MCF 10A (cell line): ENCODE results near the gene SCN4B. TPM values are rescaled to one million over a fixed set of nuclear protein-coding genes. Genes with fewer than 3 reads are reported as not detected.

Experiments used
- BruUV-seq: library from RNA; stranded (reverse); fragments of 400-500 nt; replicated peaks from 2 replicates; lab custom pipeline; 2021; lab: Mats Ljungman, UMichigan
- CTCF ChIA-PET: fragments of 300-600 bp; sonication (Branson Sonifier 250); formaldehyde crosslinking; extraction: SDS; loops from one replicate; lab custom pipeline; 2021; ENCODE audit warnings: antibody characterized with exemption, inconsistent platforms; lab: Yijun Ruan, JAX
- POLR2A ChIA-PET: fragments of 300-600, 350-650 bp; sonication (Branson Sonifier 250); formaldehyde crosslinking; extraction: SDS; loops from one replicate; lab custom pipeline; 2020; ENCODE audit warnings: antibody characterized with exemption, inconsistent platforms; lab: Yijun Ruan, JAX
- DNase-seq: peaks from one replicate; pipeline ENCODE4 v3.0.0-alpha.2; 2018; ENCODE audit not compliant: unreplicated experiment
- H3K27ac Mint-ChIP-seq: one replicate; pipeline ENCODE4 v1.8.0; 2022; ENCODE audit warnings: mild to moderate bottlenecking, low read depth, mixed read lengths; ENCODE audit not compliant: unreplicated experiment
- H3K27me3 Mint-ChIP-seq: one replicate; pipeline ENCODE4 v1.8.0; 2022; ENCODE audit warnings: mixed read lengths; ENCODE audit not compliant: insufficient read depth, unreplicated experiment
- H3K36me3 Mint-ChIP-seq: one replicate; pipeline ENCODE4 v1.8.0; 2022; ENCODE audit warnings: mild to moderate bottlenecking, moderate library complexity, mixed read lengths; ENCODE audit not compliant: insufficient read depth, unreplicated experiment
- H3K4me1 Mint-ChIP-seq: one replicate; pipeline ENCODE4 v1.8.0; 2022; ENCODE audit warnings: mixed read lengths; ENCODE audit not compliant: insufficient read depth, unreplicated experiment
- H3K4me3 Mint-ChIP-seq: one replicate; pipeline ENCODE4 v1.8.0; 2022; ENCODE audit warnings: mild to moderate bottlenecking, moderate library complexity, mixed read lengths; ENCODE audit not compliant: unreplicated experiment
- H3K9me3 Mint-ChIP-seq: one replicate; pipeline ENCODE4 v1.8.0; 2022; ENCODE audit warnings: mixed read lengths; ENCODE audit not compliant: unreplicated experiment
- intact Hi-C: fragments of 100-400 bp; cut with micrococcal nuclease; formaldehyde crosslinking; loops from 2 replicates; pipeline ENCODE4 v1.14.1; 2022
- total RNA-seq: library from RNA; stranded (reverse); gene quantifications from 2 replicates; pipeline ENCODE4 v1.2.3, GENCODE V29; 2022
- TF ChIP-seq, protein P1 (sequence below): fragments of 200-600 bp; IDR thresholded peaks from one replicate; pipeline ENCODE4 v1.8.0; 2022; ENCODE audit warnings: antibody characterized with exemption, mild to moderate bottlenecking; ENCODE audit not compliant: unreplicated experiment

Gene SCN4B
- total RNA-seq, 1 experiment from 2014 or later = not detected

GRCh38 chr11:118142081-118142480 lies 10.5 kb downstream of the SCN4B start:
- peaks cover 15% of the 10 kb centered on the region for H3K4me1 Mint-ChIP-seq
- TF ChIP-seq, protein P1, sequence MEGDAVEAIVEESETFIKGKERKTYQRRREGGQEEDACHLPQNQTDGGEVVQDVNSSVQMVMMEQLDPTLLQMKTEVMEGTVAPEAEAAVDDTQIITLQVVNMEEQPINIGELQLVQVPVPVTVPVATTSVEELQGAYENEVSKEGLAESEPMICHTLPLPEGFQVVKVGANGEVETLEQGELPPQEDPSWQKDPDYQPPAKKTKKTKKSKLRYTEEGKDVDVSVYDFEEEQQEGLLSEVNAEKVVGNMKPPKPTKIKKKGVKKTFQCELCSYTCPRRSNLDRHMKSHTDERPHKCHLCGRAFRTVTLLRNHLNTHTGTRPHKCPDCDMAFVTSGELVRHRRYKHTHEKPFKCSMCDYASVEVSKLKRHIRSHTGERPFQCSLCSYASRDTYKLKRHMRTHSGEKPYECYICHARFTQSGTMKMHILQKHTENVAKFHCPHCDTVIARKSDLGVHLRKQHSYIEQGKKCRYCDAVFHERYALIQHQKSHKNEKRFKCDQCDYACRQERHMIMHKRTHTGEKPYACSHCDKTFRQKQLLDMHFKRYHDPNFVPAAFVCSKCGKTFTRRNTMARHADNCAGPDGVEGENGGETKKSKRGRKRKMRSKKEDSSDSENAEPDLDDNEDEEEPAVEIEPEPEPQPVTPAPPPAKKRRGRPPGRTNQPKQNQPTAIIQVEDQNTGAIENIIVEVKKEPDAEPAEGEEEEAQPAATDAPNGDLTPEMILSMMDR = no peak
- peak; percentile 92 for DNase-seq
- H3K4me3 Mint-ChIP-seq = no peak overlapping the region
- no peaks in the 10 kb centered on the region for H3K9me3 Mint-ChIP-seq
- H3K27me3 Mint-ChIP-seq = peaks cover 49% of the 10 kb centered on the region
- CTCF ChIA-PET = interaction anchor here (0.7 to 4.5 kb wide), 5 partner anchors 22 to 335 kb away, joined by 3 to 66 read pairs (median 4); no protein-coding TSS in a partner anchor
- no peak overlapping the region for H3K27ac Mint-ChIP-seq
- BruUV-seq = no TSS peak
- POLR2A ChIA-PET = no interaction called here
- intact Hi-C loops = loop anchor here (5.0 kb wide), 1 partner anchor 345 kb away; no protein-coding TSS in a partner anchor
- H3K36me3 Mint-ChIP-seq = no peaks in the 10 kb centered on the region

DNA sequence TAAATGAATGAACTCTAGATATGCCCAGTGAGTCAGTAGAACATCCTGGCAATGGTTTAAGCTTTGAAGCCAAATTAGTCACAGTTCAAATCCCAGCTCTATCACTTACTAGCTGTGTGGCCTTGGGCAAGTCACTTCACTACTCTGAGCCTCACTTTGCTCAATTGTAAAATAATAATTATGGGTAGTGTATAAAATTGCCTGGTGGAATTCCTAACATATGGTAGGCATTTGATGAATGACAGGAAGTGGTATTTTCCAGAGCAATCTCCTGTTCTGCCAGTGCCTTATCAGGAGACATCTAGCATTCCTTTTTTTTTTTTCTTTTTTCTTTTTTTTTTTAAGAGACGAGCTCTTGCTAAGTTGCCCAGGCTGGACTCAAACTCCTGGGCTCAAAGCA lies 13.0 kb downstream of the SCN4B start:
- no peaks in the 10 kb centered on the region for H3K9me3 Mint-ChIP-seq
- ChIA-PET POLR2A (interaction anchor here (0.6 to 0.7 kb wide), 2 partner anchors 196 to 461 kb away, joined by 3 read pairs; no protein-coding TSS in a partner anchor), CTCF (interaction anchor here (1.1 to 2.0 kb wide), 2 partner anchors 32 kb away, joined by 3 to 13 read pairs; no protein-coding TSS in a partner anchor)
- H3K36me3 Mint-ChIP-seq = no peaks in the 10 kb centered on the region
- no peak overlapping the region for H3K27ac Mint-ChIP-seq
- TF ChIP-seq, protein P1 = no peak
- DNase-seq = no peak
- peaks cover 54% of the 10 kb centered on the region for H3K27me3 Mint-ChIP-seq
- no TSS peak for BruUV-seq
- no peak overlapping the region for H3K4me3 Mint-ChIP-seq
- intact Hi-C loops = no loop called here
- peaks cover 15% of the 10 kb centered on the region for H3K4me1 Mint-ChIP-seq

DNA sequence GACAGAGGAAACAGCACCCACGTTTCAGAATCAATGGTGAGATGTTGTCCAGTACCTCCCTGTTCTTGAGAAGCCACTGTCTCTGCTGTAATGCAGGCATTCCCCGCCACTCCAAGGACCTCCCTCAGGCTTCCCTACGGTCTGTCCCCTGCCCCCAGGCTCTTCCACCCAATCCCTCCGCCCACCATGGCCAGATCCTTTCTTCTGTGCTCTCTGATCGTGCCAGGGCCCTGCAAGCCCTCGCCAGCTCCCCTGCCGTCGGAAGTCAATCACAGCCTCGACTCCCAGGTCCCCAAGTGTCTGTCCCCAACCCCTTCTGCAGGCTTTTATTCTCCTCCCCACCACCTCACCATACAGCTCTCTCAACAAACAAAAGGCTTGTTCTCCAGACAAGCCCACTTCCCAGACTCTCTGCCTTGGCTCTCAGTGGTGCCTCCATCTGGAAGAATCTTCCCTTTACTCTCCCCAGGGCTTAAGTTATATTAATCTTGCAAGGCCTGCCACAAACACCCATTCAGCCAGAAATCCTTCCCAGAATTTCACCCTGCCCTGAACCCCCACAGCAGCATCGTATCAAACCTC lies 13.7 kb downstream of the SCN4B start:
- BruUV-seq = no TSS peak
- Mint-ChIP-seq H3K27ac (no peak overlapping the region), H3K4me3 (no peak overlapping the region), H3K9me3 (no peaks in the 10 kb centered on the region), H3K27me3 (peaks cover 54% of the 10 kb centered on the region), H3K36me3 (no peaks in the 10 kb centered on the region), H3K4me1 (peaks cover 15% of the 10 kb centered on the region)
- TF ChIP-seq, protein P1 = no peak
- intact Hi-C loops = no loop called here
- no peak for DNase-seq
- POLR2A ChIA-PET = no interaction called here
- CTCF ChIA-PET = interaction anchor here (0.6 to 2.0 kb wide), 4 partner anchors 33 to 873 kb away, joined by 3 to 13 read pairs (median 6); no protein-coding TSS in a partner anchor

DNA sequence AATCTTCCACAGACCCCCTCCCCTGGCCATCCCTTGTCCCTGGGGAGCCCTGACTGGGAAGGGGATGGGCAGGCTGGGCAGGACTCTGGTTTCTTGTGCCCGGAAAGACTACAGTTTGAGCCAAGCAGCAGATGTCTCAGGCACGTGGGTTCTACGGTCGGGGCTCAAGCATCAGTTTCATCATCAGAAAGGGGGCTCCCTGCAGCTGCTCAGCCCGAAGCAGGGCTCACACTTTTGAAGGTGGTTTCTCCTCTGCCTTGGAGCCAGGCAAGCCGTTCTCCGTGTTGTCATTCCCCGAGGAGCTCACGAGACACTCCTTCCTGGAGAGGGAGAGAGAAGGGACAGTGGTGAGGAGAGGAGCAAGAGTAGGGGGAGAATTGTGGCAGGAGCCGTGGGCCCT lies 15.8 kb downstream of the SCN4B start:
- no peak overlapping the region for H3K27ac Mint-ChIP-seq
- no peaks in the 10 kb centered on the region for H3K36me3 Mint-ChIP-seq
- H3K4me1 Mint-ChIP-seq = peaks cover 1% of the 10 kb centered on the region
- peaks cover 55% of the 10 kb centered on the region for H3K27me3 Mint-ChIP-seq
- no TSS peak for BruUV-seq
- H3K9me3 Mint-ChIP-seq = no peaks in the 10 kb centered on the region
- intact Hi-C loops = no loop called here
- TF ChIP-seq, protein P1 = no peak
- CTCF ChIA-PET = interaction anchor here (0.6 kb wide), 1 partner anchor 177 kb away, joined by 3 read pairs; no protein-coding TSS in a partner anchor
- no peak for DNase-seq
- no peak overlapping the region for H3K4me3 Mint-ChIP-seq
- POLR2A ChIA-PET = no interaction called here
